ENCODE results near the gene CHD2.

The CHD2 gene

DNA sequence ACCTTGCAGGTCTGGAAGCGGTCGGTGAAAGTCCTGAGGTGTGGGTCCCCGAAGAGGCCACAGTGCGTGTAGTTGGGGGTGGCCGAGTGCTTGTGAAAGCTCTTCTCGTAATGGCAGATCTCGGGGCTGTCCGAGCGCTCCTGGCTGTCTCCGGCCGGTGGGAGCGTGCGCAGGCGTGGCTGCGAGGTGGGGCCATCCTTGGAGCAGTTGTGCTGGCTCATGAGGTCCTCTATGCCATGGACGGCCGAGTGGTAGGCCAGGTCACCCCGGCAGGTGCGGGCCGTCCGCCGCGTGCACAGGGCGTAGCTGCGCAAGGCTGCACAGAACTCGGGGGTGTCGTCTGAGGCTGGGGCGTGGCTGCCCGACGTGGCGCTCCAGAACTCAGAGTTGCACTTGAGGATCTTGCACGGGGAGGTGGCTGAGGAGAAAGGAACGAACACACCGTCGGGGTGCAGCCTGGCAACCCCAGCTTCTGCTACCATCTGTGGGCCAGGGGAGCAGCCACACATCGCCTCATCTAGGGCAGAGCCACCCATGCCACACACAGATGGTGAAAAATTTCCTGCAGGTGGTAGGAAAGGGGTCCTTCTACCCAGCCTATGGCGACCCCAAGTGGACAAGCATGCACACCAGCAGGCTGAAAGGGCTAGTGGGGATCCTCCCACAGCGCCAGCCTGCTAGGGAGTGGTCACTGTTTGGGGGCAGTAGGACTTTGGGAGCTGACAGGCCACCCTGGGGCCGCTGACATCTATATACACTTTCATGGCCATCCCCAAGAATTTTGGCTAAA lies 152.2 kb downstream of the CHD2 start:
- TF ChIP-seq SIN3A (IDR thresholded peaks at IDR 0.05; ENCODE audit: borderline replicate concordance, insufficient read depth, low read length) (no peak), POLR2AphosphoS5 (IDR thresholded peaks at IDR 0.05; ENCODE audit: low read depth, low read length) (no peak), FOXP2 (optimal IDR thresholded peaks at IDR 0.05; ENCODE audit: borderline replicate concordance, extremely low read depth, extremely low read length, insufficient read depth) (no peak), TAF1 (IDR thresholded peaks at IDR 0.05; ENCODE audit: borderline replicate concordance, insufficient read depth, low read length) (no peak)
- TF ChIP-seq, protein P1, sequence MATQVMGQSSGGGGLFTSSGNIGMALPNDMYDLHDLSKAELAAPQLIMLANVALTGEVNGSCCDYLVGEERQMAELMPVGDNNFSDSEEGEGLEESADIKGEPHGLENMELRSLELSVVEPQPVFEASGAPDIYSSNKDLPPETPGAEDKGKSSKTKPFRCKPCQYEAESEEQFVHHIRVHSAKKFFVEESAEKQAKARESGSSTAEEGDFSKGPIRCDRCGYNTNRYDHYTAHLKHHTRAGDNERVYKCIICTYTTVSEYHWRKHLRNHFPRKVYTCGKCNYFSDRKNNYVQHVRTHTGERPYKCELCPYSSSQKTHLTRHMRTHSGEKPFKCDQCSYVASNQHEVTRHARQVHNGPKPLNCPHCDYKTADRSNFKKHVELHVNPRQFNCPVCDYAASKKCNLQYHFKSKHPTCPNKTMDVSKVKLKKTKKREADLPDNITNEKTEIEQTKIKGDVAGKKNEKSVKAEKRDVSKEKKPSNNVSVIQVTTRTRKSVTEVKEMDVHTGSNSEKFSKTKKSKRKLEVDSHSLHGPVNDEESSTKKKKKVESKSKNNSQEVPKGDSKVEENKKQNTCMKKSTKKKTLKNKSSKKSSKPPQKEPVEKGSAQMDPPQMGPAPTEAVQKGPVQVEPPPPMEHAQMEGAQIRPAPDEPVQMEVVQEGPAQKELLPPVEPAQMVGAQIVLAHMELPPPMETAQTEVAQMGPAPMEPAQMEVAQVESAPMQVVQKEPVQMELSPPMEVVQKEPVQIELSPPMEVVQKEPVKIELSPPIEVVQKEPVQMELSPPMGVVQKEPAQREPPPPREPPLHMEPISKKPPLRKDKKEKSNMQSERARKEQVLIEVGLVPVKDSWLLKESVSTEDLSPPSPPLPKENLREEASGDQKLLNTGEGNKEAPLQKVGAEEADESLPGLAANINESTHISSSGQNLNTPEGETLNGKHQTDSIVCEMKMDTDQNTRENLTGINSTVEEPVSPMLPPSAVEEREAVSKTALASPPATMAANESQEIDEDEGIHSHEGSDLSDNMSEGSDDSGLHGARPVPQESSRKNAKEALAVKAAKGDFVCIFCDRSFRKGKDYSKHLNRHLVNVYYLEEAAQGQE (IDR thresholded peaks at IDR 0.05; ENCODE audit: insufficient read depth in 1 of 2, low read depth in 2 of 2, low read length in 2 of 2), result no peak

DNA sequence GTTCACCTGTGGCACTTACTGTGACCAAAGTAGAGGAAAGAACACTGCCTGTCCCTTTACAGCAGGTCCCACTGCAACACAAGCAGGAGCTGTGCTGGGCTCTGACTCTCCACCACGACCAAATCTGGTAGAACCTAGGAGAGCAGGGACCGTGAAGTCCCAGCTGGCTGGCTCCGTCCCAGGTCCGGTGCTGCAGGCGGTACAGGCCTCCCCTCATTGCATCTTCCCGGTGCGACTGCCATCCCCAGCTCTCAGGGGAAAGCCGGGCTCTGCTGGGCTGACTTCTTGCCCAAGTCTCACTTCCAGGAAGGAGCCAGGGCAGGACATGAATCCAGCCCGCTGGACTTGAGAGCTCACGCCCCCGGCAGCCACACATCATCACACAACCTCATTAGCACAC lies 155.1 kb downstream of the CHD2 start:
- TF ChIP-seq TAF1 (IDR thresholded peaks at IDR 0.05; ENCODE audit: borderline replicate concordance, insufficient read depth, low read length) (no peak), SIN3A (IDR thresholded peaks at IDR 0.05; ENCODE audit: borderline replicate concordance, insufficient read depth, low read length) (no peak), FOXP2 (optimal IDR thresholded peaks at IDR 0.05; ENCODE audit: borderline replicate concordance, extremely low read depth, extremely low read length, insufficient read depth) (no peak), POLR2AphosphoS5 (IDR thresholded peaks at IDR 0.05; ENCODE audit: low read depth, low read length) (no peak)
- TF ChIP-seq, protein P1 (IDR thresholded peaks at IDR 0.05; ENCODE audit: insufficient read depth in 1 of 2, low read depth in 2 of 2, low read length in 2 of 2), result no peak

DNA sequence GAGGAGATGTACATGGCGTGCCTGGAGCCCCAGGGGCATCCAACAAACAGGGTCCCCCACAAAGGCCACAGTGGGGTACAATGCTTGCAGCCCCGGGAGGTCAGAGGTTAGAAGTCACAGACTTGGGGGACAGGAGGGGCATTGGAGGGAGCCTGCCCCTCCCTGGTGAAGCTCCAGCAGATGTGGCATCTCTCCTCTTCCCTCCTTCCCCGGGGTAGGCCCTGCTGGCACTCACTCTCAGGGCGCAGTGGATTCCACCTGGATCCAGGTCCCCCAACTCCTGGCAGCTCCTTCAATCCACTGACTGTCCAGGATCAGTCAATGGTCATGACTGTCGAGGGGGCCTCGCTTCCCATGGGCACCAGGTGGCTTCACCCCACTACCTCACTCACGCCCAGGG lies 156.7 kb downstream of the CHD2 start:
- TF ChIP-seq FOXP2 (optimal IDR thresholded peaks at IDR 0.05; ENCODE audit: borderline replicate concordance, extremely low read depth, extremely low read length, insufficient read depth), result no peak
- TF ChIP-seq, protein P1 (IDR thresholded peaks at IDR 0.05; ENCODE audit: insufficient read depth in 1 of 2, low read depth in 2 of 2, low read length in 2 of 2), result no peak
- TF ChIP-seq POLR2AphosphoS5 (IDR thresholded peaks at IDR 0.05; ENCODE audit: low read depth, low read length), result no peak
- TF ChIP-seq TAF1 (IDR thresholded peaks at IDR 0.05; ENCODE audit: borderline replicate concordance, insufficient read depth, low read length), result no peak
- no peak for TF ChIP-seq SIN3A (IDR thresholded peaks at IDR 0.05; ENCODE audit: borderline replicate concordance, insufficient read depth, low read length)

DNA sequence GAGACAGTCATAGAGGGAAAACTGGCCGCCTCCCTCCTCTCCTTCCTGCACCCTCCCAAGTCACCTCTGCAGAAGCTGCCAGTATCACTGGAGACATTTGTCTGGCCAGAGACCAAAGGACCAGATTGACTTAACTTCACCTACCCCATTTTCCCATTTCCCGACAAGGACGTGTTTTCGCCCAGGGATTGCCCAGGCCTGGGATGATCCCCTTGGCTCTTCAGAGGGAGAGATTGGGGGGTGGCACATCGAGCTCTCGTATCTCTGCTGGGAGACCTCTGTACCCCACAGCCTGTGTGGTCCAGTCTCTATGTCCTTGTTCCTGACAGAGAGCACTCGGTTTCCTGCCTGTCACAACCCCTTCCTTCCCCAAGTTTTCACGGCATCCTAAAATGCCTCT lies 157.5 kb downstream of the CHD2 start:
- TF ChIP-seq FOXP2 (optimal IDR thresholded peaks at IDR 0.05; ENCODE audit: borderline replicate concordance, extremely low read depth, extremely low read length, insufficient read depth), result no peak
- no peak for TF ChIP-seq POLR2AphosphoS5 (IDR thresholded peaks at IDR 0.05; ENCODE audit: low read depth, low read length)
- no peak for TF ChIP-seq SIN3A (IDR thresholded peaks at IDR 0.05; ENCODE audit: borderline replicate concordance, insufficient read depth, low read length)
- TF ChIP-seq, protein P1 (IDR thresholded peaks at IDR 0.05; ENCODE audit: insufficient read depth in 1 of 2, low read depth in 2 of 2, low read length in 2 of 2), result no peak

All from PFSK-1 (cell line).